Lung (tissue), 16 donors: ENCODE data around the gene FBLN1. TPM values are rescaled to one million over a fixed set of nuclear protein-coding genes. Genes with fewer than 3 reads are reported as not detected.

Experiments used
- ATAC-seq: fragments of 200-7000 bp; cut with Tn5 transposase; one replicate; pipeline ENCODE4 v1.9.1; 2020; ENCODE audit warnings: moderate number of reproducible peaks; ENCODE audit not compliant: insufficient read depth, low FRiP score
- DNase-seq, 3 donors: peaks; one replicate each; pipeline ENCODE4 v3.0.0-alpha.2; 2013 to 2017
- H3K27ac ChIP-seq, 2 donors: one replicate each; pipeline ENCODE4 v1.5.1; 2013; ENCODE audit warnings: mild to moderate bottlenecking in 2 of 2, moderate library complexity in 2 of 2, control low read depth in 1 of 2, inconsistent platforms in 1 of 2, low read depth in 1 of 2, low read length in 1 of 2
- H3K27me3 ChIP-seq, 3 donors: one replicate each; pipeline ENCODE4 v1.5.1; 2013; ENCODE audit warnings: low read length in 2 of 3; ENCODE audit not compliant: control insufficient read depth in 3 of 3, insufficient read depth in 3 of 3
- H3K36me3 ChIP-seq, 4 donors: one replicate each; pipeline ENCODE4 v1.5.1; 2013; ENCODE audit warnings: low read length in 4 of 4, mild to moderate bottlenecking in 1 of 4, moderate library complexity in 1 of 4; ENCODE audit not compliant: control insufficient read depth in 4 of 4, insufficient read depth in 4 of 4
- H3K4me1 ChIP-seq, 5 donors: one replicate each; pipeline ENCODE4 v1.5.1; 2013; ENCODE audit warnings: low read length in 5 of 5, mild to moderate bottlenecking in 2 of 5, moderate library complexity in 1 of 5; ENCODE audit not compliant: control insufficient read depth in 5 of 5, insufficient read depth in 5 of 5
- H3K4me3 ChIP-seq: one replicate; pipeline ENCODE4 v1.5.1; 2013; ENCODE audit warnings: mild to moderate bottlenecking, control low read depth, moderate library complexity
- H3K9ac ChIP-seq, 2 donors: one replicate each; pipeline ENCODE4 v1.5.1; 2013; ENCODE audit warnings: low read length in 2 of 2, control low read depth in 1 of 2; ENCODE audit not compliant: insufficient read depth in 1 of 2
- H3K9me3 ChIP-seq, 4 donors: one replicate each; pipeline ENCODE4 v1.5.1; 2013; ENCODE audit warnings: low read length in 3 of 4, mild to moderate bottlenecking in 1 of 4, moderate library complexity in 1 of 4; ENCODE audit not compliant: control insufficient read depth in 4 of 4, insufficient read depth in 3 of 4
- CTCF ChIP-seq: IDR thresholded peaks from 2 replicates; pipeline ENCODE4 v1.5.1; 2012; ENCODE audit warnings: mild to moderate bottlenecking; ENCODE audit errors: control extremely low read depth, extremely low read depth
- WGBS, 2 donors: extraction: QIAGEN DNeasy Blood & Tissue Kit; methylation state at CpG; one replicate each; pipeline ENCODE4 v1.1.7; 2013; 5-methylcytosine and 5-hydroxymethylcytosine counted together
- long read RNA-seq, 5 donors: transcript quantifications; one replicate each; lab custom pipeline, GENCODE V29; 2026
- polyA plus RNA-seq, 2 donors: library from polyadenylated mRNA; stranded (reverse); fragments of 200-250 nt; gene quantifications; one replicate each; pipeline ENCODE4 v1.2.1, GENCODE V29; 2013
- total RNA-seq, 2 donors: library from RNA; depleted of rRNA in 1 of 2; stranded (reverse); fragments of >200 nt in 1 of 2; gene quantifications; one replicate each; pipeline ENCODE4 v1.2.1, GENCODE V29; 2014 to 2021
- donor health status: control.
- donor health status: control.
- donor health status: Bipolar disorder and iron deficiency.
- donor health status: healthy.
- donor health status: DM: yes; HTN: yes; CAD: no.

FBLN1 gene
- total RNA-seq (100 to 1,000 TPM; 350 to 357 TPM), polyA plus RNA-seq (100 to 1,000 TPM in 1 of 2 donors, 10 to 100 TPM in 1; 82.7 to 116 TPM)
- long read RNA-seq, donor 1, transcript FBLN1-201 (15 exons, 2,251 nt), result major isoform, 96 of 216 reads
- long read RNA-seq, donor 1, transcript FBLN1-202 (17 exons, 2,896 nt), result minor isoform, 70 of 216 reads
- long read RNA-seq, donor 1, partial matches to known transcripts, result 35 of 216 reads
- long read RNA-seq, donor 1, other reads (novel, unspliced or antisense), result 14 of 216 reads
- long read RNA-seq, donor 2, transcript FBLN1-201 (15 exons, 2,251 nt), result major isoform, 19 of 98 reads
- long read RNA-seq, donor 2, transcript FBLN1-202 (17 exons, 2,896 nt), result minor isoform, 11 of 98 reads
- long read RNA-seq, donor 2, partial matches to known transcripts, result 67 of 98 reads
- long read RNA-seq, donor 2, other reads (novel, unspliced or antisense), result 0 of 98 reads
- long read RNA-seq, donor 3, transcript FBLN1-202 (17 exons, 2,896 nt), result minor isoform, 33 of 136 reads
- long read RNA-seq, donor 3, transcript FBLN1-201 (15 exons, 2,251 nt), result major isoform, 34 of 136 reads
- long read RNA-seq, donor 3, partial matches to known transcripts, result 69 of 136 reads
- long read RNA-seq, donor 3, other reads (novel, unspliced or antisense), result 0 of 136 reads
- long read RNA-seq, donor 4, transcript FBLN1-202 (17 exons, 2,896 nt), result minor isoform, 6 of 43 reads
- long read RNA-seq, donor 4, transcript FBLN1-201 (15 exons, 2,251 nt), result major isoform, 12 of 43 reads
- long read RNA-seq, donor 4, partial matches to known transcripts, result 25 of 43 reads
- long read RNA-seq, donor 4, other reads (novel, unspliced or antisense), result 0 of 43 reads
- long read RNA-seq, donor 5, transcript FBLN1-201 (15 exons, 2,251 nt), result major isoform, 70 of 155 reads
- long read RNA-seq, donor 5, transcript FBLN1-202 (17 exons, 2,896 nt), result minor isoform, 39 of 155 reads
- long read RNA-seq, donor 5, partial matches to known transcripts, result 40 of 155 reads
- long read RNA-seq, donor 5, other reads (novel, unspliced or antisense), result 6 of 155 reads

- Histone ChIP-seq H3K4me3 (peak within 1 kb of the TSS; percentile 27), H3K9ac (peak within 1 kb of the TSS; percentile 55 to 68), H3K9me3 (peaks cover 0 to 2% (median 0%) of the 10 kb centered on the region in 4 donors), H3K27me3 (no peaks in the 10 kb centered on the region), H3K27ac (peak within 1 kb of the TSS; percentile 34 to 48), H3K36me3 (peaks cover 0 to 8% (median 2%) of the 10 kb centered on the region in 4 donors), H3K4me1 (peaks cover 0 to 58% (median 13%) of the 10 kb centered on the region in 5 donors)
- WGBS, 2 donors, result 6 to 19% methylated on average over 27 to 89 of the region's 89 CpGs
- no peak for TF ChIP-seq CTCF
- peak; percentile 32 for ATAC-seq
- peak; percentile 81 to 90 (median 85) for DNase-seq
These were observed at the start of gene FBLN1 for GRCh38 chr22:45502215-45503049. Gene FBLN1 (plus strand): TSS chr22:45502883. CDS start chr22:45502986, 103 bp downstream.

- Histone ChIP-seq H3K27ac (no peak overlapping the region), H3K9me3 (no peaks in the 10 kb centered on the region), H3K36me3 (no peaks in the 10 kb centered on the region), H3K4me3 (no peak overlapping the region), H3K4me1 (peaks cover 0 to 43% (median 5%) of the 10 kb centered on the region in 5 donors), H3K27me3 (no peaks in the 10 kb centered on the region), H3K9ac (no peak overlapping the region)
- ATAC-seq (no peak), DNase-seq (no peak)
- TF ChIP-seq CTCF, result no peak
- WGBS, 2 donors, result 93 to 94% methylated on average over 6 of the region's 6 CpGs
These were observed 48.9 kb upstream of the FBLN1 start for GRCh38 chr22:45453764-45454163.

GRCh38 chr22:45454275-45454674, 48.4 kb upstream of the FBLN1 start:
- DNase-seq, result no peak
- Histone ChIP-seq H3K36me3 (no peaks in the 10 kb centered on the region), H3K4me1 (peaks cover 0 to 42% (median 5%) of the 10 kb centered on the region in 5 donors), H3K4me3 (no peak overlapping the region), H3K9me3 (no peaks in the 10 kb centered on the region), H3K27me3 (no peaks in the 10 kb centered on the region), H3K9ac (no peak overlapping the region), H3K27ac (no peak overlapping the region)
- 63 to 69% methylated on average over 4 of the region's 4 CpGs for WGBS, 2 donors
- ATAC-seq, result no peak
- TF ChIP-seq CTCF, result no peak
